NAMALWA (cell line): ENCODE measurements around the gene NOS1AP.

Source experiments
- DNase-seq: peaks from one replicate; pipeline ENCODE4 v3.0.0-alpha.2; 2015; ENCODE audit warnings: low spot score

Gene NOS1AP

GRCh38 chr1:162220009-162220539 is 150.6 kb downstream of the NOS1AP start:
- no peak for DNase-seq

GRCh38 chr1:162222014-162222413 is 152.5 kb downstream of the NOS1AP start:
- DNase-seq, result no peak

- DNase-seq, result no peak
Measured at GRCh38 chr1:162222730-162223129, 153.2 kb downstream of the NOS1AP start.

- no peak for DNase-seq
Measured at GRCh38 chr1:162223488-162223887, 154.0 kb downstream of the NOS1AP start.

- DNase-seq, result no peak
Measured at GRCh38 chr1:162224267-162224666, 154.8 kb downstream of the NOS1AP start.

- DNase-seq, result no peak
Measured at GRCh38 chr1:162228586-162228985, 159.1 kb downstream of the NOS1AP start.

- DNase-seq, result no peak
Measured at GRCh38 chr1:162229549-162229948, 160.1 kb downstream of the NOS1AP start.

GRCh38 chr1:162230096-162230495 is 160.6 kb downstream of the NOS1AP start:
- no peak for DNase-seq

- DNase-seq, result no peak
Measured at GRCh38 chr1:162230517-162230916, 161.0 kb downstream of the NOS1AP start.

- DNase-seq, result no peak
Measured at GRCh38 chr1:162232034-162232711, 162.7 kb downstream of the NOS1AP start.

- no peak for DNase-seq
Measured at GRCh38 chr1:162233066-162233465, 163.6 kb downstream of the NOS1AP start.

GRCh38 chr1:162233937-162234336 is 164.4 kb downstream of the NOS1AP start:
- DNase-seq, result no peak

GRCh38 chr1:162234571-162234970 is 165.1 kb downstream of the NOS1AP start:
- DNase-seq, result no peak

GRCh38 chr1:162235241-162235800 is 165.8 kb downstream of the NOS1AP start:
- DNase-seq, result no peak

GRCh38 chr1:162236201-162236600 is 166.7 kb downstream of the NOS1AP start:
- DNase-seq, result no peak

- no peak for DNase-seq
Measured at GRCh38 chr1:162236618-162237017, 167.1 kb downstream of the NOS1AP start.

GRCh38 chr1:162240577-162240976 is 171.1 kb downstream of the NOS1AP start:
- DNase-seq, result no peak

- no peak for DNase-seq
Measured at GRCh38 chr1:162242804-162243203, 173.3 kb downstream of the NOS1AP start.

GRCh38 chr1:162248854-162249535 is 179.5 kb downstream of the NOS1AP start:
- no peak for DNase-seq

GRCh38 chr1:162250004-162250730 is 180.7 kb downstream of the NOS1AP start:
- DNase-seq, result no peak

GRCh38 chr1:162251102-162251501 is 181.6 kb downstream of the NOS1AP start:
- no peak for DNase-seq

GRCh38 chr1:162252214-162252613 is 182.7 kb downstream of the NOS1AP start:
- no peak for DNase-seq

- DNase-seq, result no peak
Measured at GRCh38 chr1:162253790-162254189, 184.3 kb downstream of the NOS1AP start.
